ENCODE data around the gene SLC25A29.
"Not testable (repeated sequence)": the region's sequence is repeated elsewhere in the genome, so short reads cannot be mapped to it uniquely, and the experiment has no call there.

The SLC25A29 gene

DNA sequence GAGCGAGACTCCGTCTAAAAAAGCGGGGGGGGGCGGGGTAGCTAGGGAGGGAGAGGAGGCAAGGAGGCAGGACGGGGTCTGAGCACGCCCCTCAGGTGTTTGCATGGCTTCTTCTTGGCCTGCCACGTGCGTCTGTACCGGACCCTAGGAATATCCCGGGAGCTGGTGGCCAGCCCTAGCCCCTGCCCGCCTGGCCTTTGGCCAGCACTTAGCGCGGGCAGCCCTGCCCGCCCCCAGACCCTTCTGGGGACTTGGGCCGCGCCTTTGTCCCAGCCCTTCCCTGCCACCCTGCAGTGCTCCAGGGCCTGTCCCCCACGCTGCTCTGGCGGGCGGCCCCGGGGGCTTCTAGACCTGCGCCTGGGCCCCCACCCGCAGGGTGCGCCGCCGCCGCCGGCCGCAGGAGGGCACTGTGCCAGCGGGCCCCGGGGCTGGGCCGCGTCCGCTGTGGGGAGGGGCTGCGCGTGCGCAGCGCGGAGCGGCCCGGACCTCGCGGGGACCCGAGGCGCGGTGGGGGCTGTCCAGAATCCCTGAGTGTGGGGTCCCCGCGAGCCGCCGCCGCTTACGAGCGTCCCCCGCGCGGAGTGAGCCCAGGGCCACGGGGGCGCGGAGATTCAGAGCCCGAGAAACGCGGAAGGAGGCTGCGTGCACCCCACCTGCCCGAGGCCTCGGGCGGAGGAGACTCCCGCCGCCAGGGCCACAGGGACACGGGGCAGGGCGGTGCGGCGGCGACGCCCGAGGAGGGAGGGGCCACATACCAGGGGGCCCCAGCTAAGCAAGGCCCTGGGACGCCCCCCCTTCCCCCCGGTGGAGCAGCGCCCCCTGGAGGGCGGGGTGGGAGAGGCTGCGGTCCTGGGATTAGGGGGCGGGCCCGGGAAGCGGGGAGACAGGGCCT, 21.0 kb downstream of the SLC25A29 start:
- TF ChIP-seq Cebpa-rat (IDR thresholded peaks at IDR 0.05), result no peak
- H3K9ac ChIP-seq, result peak overlapping the region; percentile 84 to 99 (median 93)
- H3K4me2 ChIP-seq, result peak overlapping the region; percentile 85 to 100 (median 94)
- no peaks in the 10 kb centered on the region for H3K27me3 ChIP-seq
- peaks cover 13 to 45% (median 24%) of the 10 kb centered on the region in 11 experiments; a peak in 16 of 22 replicates for H3K36me3 ChIP-seq
- H4K20me1 ChIP-seq, result peaks cover 46 to 90% (median 75%) of the 10 kb centered on the region in 11 experiments; a peak in 21 of 22 replicates
- no peaks in the 10 kb centered on the region for H3K9me3 ChIP-seq (replicated peaks in 1 of 11)
- H3K4me3 ChIP-seq, result peak overlapping the region; percentile 63 to 85 (median 75)
- peak overlapping the region; percentile 90 to 98 (median 95) for H3K27ac ChIP-seq
- H3K4me1 ChIP-seq, result peaks cover 53 to 94% (median 83%) of the 10 kb centered on the region in 10 experiments

DNA sequence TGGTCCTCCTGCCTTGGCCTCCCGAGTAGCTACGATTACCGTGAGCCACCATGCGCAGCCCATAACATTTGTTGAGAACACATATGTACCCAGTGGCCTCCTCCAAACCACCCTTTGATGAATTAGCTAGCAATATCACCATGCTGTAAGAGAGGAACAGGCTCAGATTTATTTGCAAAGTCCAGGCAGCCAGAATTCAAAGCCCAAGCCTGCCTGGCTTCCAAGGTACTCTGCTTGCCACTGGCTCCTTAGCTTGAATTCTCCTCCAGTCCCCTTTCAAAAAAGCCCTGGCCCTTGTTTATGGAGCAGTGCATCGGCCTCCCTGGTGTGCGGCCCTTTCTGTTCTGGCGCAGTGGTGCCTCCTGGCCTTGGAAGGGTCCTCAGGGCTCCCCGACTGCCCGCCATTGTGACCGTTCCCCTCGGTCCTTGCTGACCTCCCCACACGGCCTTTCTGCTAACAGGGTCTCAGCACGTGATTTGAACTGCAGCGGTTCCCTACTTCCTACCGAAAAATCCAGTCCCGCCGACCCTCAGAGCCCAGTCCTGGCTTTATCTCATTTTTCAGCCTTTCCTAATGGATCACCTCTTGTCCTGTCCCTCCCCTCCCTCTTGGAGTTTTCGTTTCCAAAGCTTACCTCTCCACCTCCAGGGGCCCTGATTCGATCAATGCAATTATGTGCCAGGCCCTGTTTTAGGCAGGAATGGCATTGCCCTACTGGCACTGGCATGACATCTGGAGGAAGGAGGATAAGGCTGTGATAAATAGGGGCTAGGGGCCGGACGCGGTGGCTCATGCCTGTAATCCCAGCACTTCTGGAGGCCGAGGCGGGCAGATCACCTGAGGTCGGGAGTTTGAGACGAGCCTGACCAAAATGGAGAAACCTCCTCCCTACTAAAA, 22.0 kb downstream of the SLC25A29 start:
- Histone ChIP-seq H3K9me3 (replicated peaks in 1 of 11) (no peaks in the 10 kb centered on the region), H3K27me3 (no peaks in the 10 kb centered on the region), H3K27ac (peak overlapping the region in 7 of 11 experiments; percentile 8 to 97 (median 93); a peak in 10 of 22 replicates), H3K4me1 (peaks cover 53 to 94% (median 83%) of the 10 kb centered on the region in 10 experiments), H3K9ac (peak overlapping the region; percentile 24 to 99 (median 93); a peak in 17 of 22 replicates), H3K4me2 (peak overlapping the region; percentile 85 to 100 (median 94); a peak in 21 of 22 replicates), H3K4me3 (peak overlapping the region in 3 of 10 experiments; percentile 81 to 85 (median 83); a peak in 4 of 20 replicates), H3K36me3 (peaks cover 13 to 48% (median 27%) of the 10 kb centered on the region in 11 experiments; a peak in 18 of 22 replicates), H4K20me1 (peaks cover 52 to 90% (median 77%) of the 10 kb centered on the region in 11 experiments)
- TF ChIP-seq Cebpa-rat (IDR thresholded peaks at IDR 0.05), result no peak

DNA sequence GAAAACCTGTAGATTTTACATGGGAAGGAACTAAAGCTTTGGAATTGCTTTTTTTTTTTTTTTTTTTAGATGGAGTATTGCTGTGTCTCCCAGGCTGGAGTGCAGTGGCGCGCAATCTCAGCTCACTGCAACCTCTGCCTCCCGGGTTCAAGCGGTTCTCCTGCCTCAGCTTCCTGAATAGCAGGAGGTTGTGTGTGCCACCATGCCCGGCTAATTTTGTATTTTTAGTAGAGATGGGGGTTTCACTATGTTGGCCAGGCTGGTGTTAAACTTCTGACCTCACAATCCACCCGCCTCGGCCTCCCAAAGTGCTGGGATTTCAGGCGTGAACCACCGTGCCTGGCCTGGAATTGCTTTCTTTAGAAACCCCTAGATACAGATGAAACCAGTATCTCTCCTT, 22.8 kb downstream of the SLC25A29 start:
- peak overlapping the region in 1 of 11 experiments; percentile 24; a peak in 1 of 22 replicates for H3K9ac ChIP-seq
- peaks cover 13 to 51% (median 26%) of the 10 kb centered on the region in 11 experiments; a peak in 18 of 22 replicates for H3K36me3 ChIP-seq
- H3K9me3 ChIP-seq (replicated peaks in 1 of 11); H3K27me3 ChIP-seq; H3K27ac ChIP-seq; H3K4me3 ChIP-seq; H3K4me2 ChIP-seq: not testable (repeated sequence)
- peaks cover 54 to 91% (median 80%) of the 10 kb centered on the region in 11 experiments for H4K20me1 ChIP-seq
- H3K4me1 ChIP-seq, result peaks cover 56 to 94% (median 84%) of the 10 kb centered on the region in 10 experiments

DNA sequence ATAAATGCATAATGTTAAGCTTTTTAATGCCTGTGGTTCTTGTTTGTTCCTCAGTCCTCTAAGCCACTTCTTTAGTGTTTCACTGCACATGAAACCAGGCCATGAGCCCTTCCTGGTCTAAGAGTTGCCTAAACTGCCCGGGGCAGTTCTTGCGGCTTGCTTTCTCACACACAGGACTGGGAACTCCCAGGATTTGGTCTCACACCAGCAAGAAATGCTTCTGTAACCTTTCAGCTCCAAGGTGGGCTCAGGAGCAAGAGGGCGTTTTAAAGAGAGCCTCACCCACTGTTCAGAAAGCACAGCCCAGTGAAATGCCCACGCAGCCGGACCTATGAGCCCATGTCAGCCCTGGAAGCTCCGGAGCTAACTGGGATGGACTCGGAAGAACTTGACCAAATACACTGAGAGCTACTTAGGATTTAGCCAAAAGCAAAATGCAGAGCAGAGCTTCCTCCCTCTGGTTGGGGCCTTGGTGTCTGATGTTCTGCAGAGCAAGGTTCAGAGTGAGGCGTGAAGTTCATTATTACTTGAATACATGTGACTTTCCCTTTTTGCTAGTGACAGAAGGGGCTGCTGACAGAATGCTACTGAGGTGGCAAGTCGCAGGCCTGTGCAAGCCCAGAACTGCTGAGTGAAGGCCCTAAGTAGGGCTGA, 23.4 kb downstream of the SLC25A29 start:
- Histone ChIP-seq H3K9ac (peak overlapping the region in 1 of 11 experiments; percentile 10; a peak in 1 of 22 replicates), H3K36me3 (peaks cover 13 to 56% (median 31%) of the 10 kb centered on the region in 11 experiments; a peak in 19 of 22 replicates), H4K20me1 (peaks cover 60 to 94% (median 84%) of the 10 kb centered on the region in 11 experiments), H3K4me1 (peaks cover 57 to 95% (median 84%) of the 10 kb centered on the region in 10 experiments), H3K9me3 (replicated peaks in 1 of 11) (no peaks in the 10 kb centered on the region), H3K4me2 (no peak overlapping the region), H3K4me3 (no peak overlapping the region), H3K27ac (no peak overlapping the region), H3K27me3 (no peaks in the 10 kb centered on the region)
- no peak for TF ChIP-seq Cebpa-rat (IDR thresholded peaks at IDR 0.05)

DNA sequence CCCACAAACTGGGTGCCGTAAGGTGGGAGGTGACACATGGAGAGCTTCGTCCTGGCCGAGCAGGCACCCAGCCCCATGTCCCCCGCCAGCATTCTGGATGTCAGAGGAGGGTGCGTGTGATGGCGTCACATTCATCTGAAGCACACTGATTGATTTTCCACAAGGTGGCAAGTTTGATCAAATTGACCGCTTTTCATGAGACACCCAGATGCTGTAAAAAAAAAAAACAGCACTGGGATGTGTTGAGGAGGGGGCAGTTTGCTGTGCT, 24.2 kb downstream of the SLC25A29 start:
- peaks cover 21 to 65% (median 39%) of the 10 kb centered on the region in 11 experiments for H3K36me3 ChIP-seq
- peak overlapping the region in 9 of 11 experiments; percentile 9 to 79 (median 71); a peak in 14 of 22 replicates for H3K4me2 ChIP-seq
- peaks cover 53 to 94% (median 81%) of the 10 kb centered on the region in 10 experiments for H3K4me1 ChIP-seq
- peak overlapping the region in 5 of 11 experiments; percentile 2 to 53 (median 34); a peak in 5 of 22 replicates for H3K9ac ChIP-seq
- peaks cover 68 to 94% (median 84%) of the 10 kb centered on the region in 11 experiments for H4K20me1 ChIP-seq
- no peaks in the 10 kb centered on the region for H3K27me3 ChIP-seq
- no peaks in the 10 kb centered on the region for H3K9me3 ChIP-seq (replicated peaks in 1 of 11)
- no peak overlapping the region for H3K4me3 ChIP-seq
- H3K27ac ChIP-seq, result 0 out of 22 replicates have a peak overlapping the region, but pooled peaks of 1 of the 11 experiments have one; percentile 8
- no peak for TF ChIP-seq Cebpa-rat (IDR thresholded peaks at IDR 0.05)

DNA sequence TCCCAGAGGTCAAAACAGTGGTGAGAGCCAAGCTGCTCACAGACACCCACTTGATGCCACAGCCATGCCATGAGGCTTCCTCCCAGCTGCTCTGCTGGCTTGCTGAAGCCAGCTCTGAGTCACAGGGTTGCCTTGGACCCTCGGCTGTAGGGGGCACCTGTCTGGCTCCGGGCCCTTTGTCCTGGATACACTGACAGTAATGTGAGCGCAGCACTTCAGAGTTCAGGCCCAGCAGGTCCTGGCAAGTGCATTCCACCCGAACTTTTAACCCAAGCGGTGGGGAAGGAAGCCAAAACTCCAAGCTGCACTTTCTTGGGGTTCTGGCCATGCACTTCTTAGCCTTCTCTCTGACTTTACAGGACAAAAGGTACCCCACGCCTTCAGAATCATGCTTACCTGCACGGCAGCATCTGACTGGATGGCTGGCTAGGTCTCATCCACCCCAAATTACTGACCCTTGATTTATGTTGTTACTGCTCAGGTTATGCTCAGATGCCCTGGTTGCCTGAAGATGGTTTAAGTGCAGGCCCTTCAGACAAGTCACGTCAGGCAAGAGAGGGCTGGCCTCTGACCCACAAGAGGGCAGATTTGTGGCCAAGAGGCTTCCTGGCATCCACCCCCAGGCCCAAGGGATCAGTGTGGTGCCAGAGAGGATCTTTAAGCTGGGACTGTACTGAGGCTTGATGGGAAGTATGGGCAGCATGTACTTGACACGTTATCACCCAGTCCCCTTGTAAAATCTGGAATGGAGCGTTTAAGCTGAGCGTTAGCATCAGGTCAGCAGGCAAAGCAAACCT, 24.8 kb downstream of the SLC25A29 start:
- H3K9ac ChIP-seq, result peak overlapping the region in 8 of 11 experiments; percentile 2 to 53 (median 35); a peak in 10 of 22 replicates
- peaks cover 25 to 70% (median 45%) of the 10 kb centered on the region in 11 experiments for H3K36me3 ChIP-seq
- H3K4me3 ChIP-seq, result no peak overlapping the region
- peak overlapping the region in 2 of 11 experiments; percentile 8 to 30; a peak in 3 of 22 replicates for H3K27ac ChIP-seq
- peak overlapping the region; percentile 3 to 79 (median 66); a peak in 17 of 22 replicates for H3K4me2 ChIP-seq
- no peaks in the 10 kb centered on the region for H3K27me3 ChIP-seq
- no peak for TF ChIP-seq Cebpa-rat (IDR thresholded peaks at IDR 0.05)
- H3K4me1 ChIP-seq, result peaks cover 53 to 89% (median 76%) of the 10 kb centered on the region in 10 experiments
- H3K9me3 ChIP-seq (replicated peaks in 1 of 11), result no peaks in the 10 kb centered on the region
- H4K20me1 ChIP-seq, result peaks cover 69 to 94% (median 84%) of the 10 kb centered on the region in 11 experiments

DNA sequence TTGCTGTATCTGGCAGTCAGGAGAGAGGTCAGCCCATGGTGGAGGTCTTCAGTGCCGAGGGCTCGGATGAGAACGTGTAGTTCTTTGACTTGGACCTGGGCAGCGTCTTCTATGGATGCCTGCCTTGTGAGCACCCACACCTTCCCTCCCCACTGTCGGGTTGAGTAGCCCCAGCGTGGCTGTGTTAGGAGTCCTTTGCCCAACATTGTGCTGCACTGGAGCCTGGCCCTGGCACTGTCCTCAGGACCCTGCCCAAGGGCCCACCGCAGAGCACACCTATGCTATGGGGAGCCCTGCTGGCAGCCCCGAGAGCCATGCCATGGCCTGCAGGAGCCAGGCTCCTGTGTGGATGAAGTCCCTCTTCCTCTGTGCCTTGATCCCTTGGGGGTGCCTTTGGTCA, 26.7 kb downstream of the SLC25A29 start:
- Histone ChIP-seq H3K4me3 (no peak overlapping the region), H3K36me3 (peaks cover 39 to 90% (median 60%) of the 10 kb centered on the region in 11 experiments), H3K27ac (0 out of 22 replicates have a peak overlapping the region, but pooled peaks of 2 of the 11 experiments have one; percentile 22 to 33), H3K9me3 (replicated peaks in 1 of 11) (no peaks in the 10 kb centered on the region), H3K27me3 (no peaks in the 10 kb centered on the region), H3K4me2 (peak overlapping the region; percentile 45 to 81 (median 66); a peak in 21 of 22 replicates), H3K4me1 (peaks cover 49 to 75% (median 64%) of the 10 kb centered on the region in 10 experiments), H3K9ac (peak overlapping the region in 5 of 11 experiments; percentile 6 to 38 (median 14); a peak in 3 of 22 replicates), H4K20me1 (peaks cover 88 to 100% (median 100%) of the 10 kb centered on the region in 11 experiments)
- TF ChIP-seq Cebpa-rat (IDR thresholded peaks at IDR 0.05), result no peak

Measured in BLaER1 treated with 17β-estradiol and CSF1 and Interleukin-3, amounts not matched to agents 10 nM and 100 nM (cell line).